GM23338 (cell line): ENCODE results near the gene OMP. TPM values are rescaled to one million over a fixed set of nuclear protein-coding genes. Genes with fewer than 3 reads are reported as not detected.

Experiments
- ATAC-seq: fragments of 200-7000 bp; cut with Tn5 transposase; 3 replicates; pipeline ENCODE4 v1.9.1; 2020
- DNase-seq: peaks from one replicate; pipeline ENCODE4 v3.0.0-alpha.2; 2015; ENCODE audit warnings: low spot score
- H2AFZ ChIP-seq: fragments of 200-600 bp; sonication (generic); 2 replicates; pipeline ENCODE4 v1.8.0; 2016; ENCODE audit warnings: antibody characterized with exemption, mild to moderate bottlenecking, moderate library complexity
- H3F3A ChIP-seq: fragments of 200-600 bp; sonication (generic); replicated peaks from 2 replicates; pipeline ENCODE4 v1.8.0; 2017; ENCODE audit warnings: antibody characterized with exemption, mixed run types, low read depth
- H3K27ac ChIP-seq: fragments of 200-600 bp; sonication (generic); 2 replicates; pipeline ENCODE4 v1.6.1; 2016; ENCODE audit warnings: low read depth
- H3K27me3 ChIP-seq: fragments of 200-600 bp; sonication (generic); 2 replicates; pipeline ENCODE4 v1.8.0; 2016; ENCODE audit warnings: mild to moderate bottlenecking, mixed run types, moderate library complexity; ENCODE audit not compliant: insufficient read depth
- H3K36me3 ChIP-seq: fragments of 200-600 bp; sonication (generic); 2 replicates; pipeline ENCODE4 v1.8.0; 2016; ENCODE audit warnings: mild to moderate bottlenecking; ENCODE audit not compliant: insufficient read depth
- H3K4me1 ChIP-seq: fragments of 200-600 bp; sonication (generic); 2 replicates; pipeline ENCODE4 v1.8.0; 2016; ENCODE audit warnings: mild to moderate bottlenecking, moderate library complexity; ENCODE audit not compliant: insufficient read depth
- H3K4me2 ChIP-seq: fragments of 200-600 bp; sonication (generic); 2 replicates; pipeline ENCODE4 v1.7.1; 2017; ENCODE audit warnings: mixed run types
- H3K4me3 ChIP-seq: fragments of 200-600 bp; sonication (generic); 2 replicates; pipeline ENCODE4 v1.6.1; 2016; ENCODE audit warnings: mixed run types
- H3K79me2 ChIP-seq: fragments of 200-600 bp; sonication (generic); replicated peaks from 2 replicates; pipeline ENCODE4 v1.8.0; 2017; ENCODE audit warnings: mild to moderate bottlenecking; ENCODE audit not compliant: insufficient read depth
- H3K9me2 ChIP-seq: fragments of 200-600 bp; sonication (generic); 2 replicates; pipeline ENCODE4 v1.8.0; 2017; ENCODE audit not compliant: insufficient read depth
- H4K20me1 ChIP-seq: fragments of 200-600 bp; sonication (generic); replicated peaks from 2 replicates; pipeline ENCODE4 v1.8.0; 2017; ENCODE audit warnings: mild to moderate bottlenecking; ENCODE audit not compliant: insufficient read depth
- H3K27ac Mint-ChIP-seq: 2 replicates; pipeline ENCODE4 v1.8.0; 2020; ENCODE audit warnings: inconsistent platforms, mild to moderate bottlenecking, moderate library complexity, mixed read lengths
- H3K27me3 Mint-ChIP-seq: 3 replicates; pipeline ENCODE4 v1.8.0; 2022; ENCODE audit warnings: low read depth, mild to moderate bottlenecking, moderate library complexity, mixed read lengths, inconsistent platforms; ENCODE audit not compliant: insufficient read depth, poor library complexity
- H3K36me3 Mint-ChIP-seq: 3 replicates; pipeline ENCODE4 v1.8.0; 2021; ENCODE audit warnings: low read depth, mild to moderate bottlenecking, inconsistent platforms, moderate library complexity, mixed read lengths
- H3K4me1 Mint-ChIP-seq: 3 replicates; pipeline ENCODE4 v1.8.0; 2020; ENCODE audit warnings: mild to moderate bottlenecking, inconsistent platforms, mixed read lengths
- H3K4me3 Mint-ChIP-seq: 3 replicates; pipeline ENCODE4 v1.8.0; 2021; ENCODE audit warnings: moderate library complexity, mild to moderate bottlenecking, inconsistent platforms, mixed read lengths
- H3K9me3 Mint-ChIP-seq: 3 replicates; pipeline ENCODE4 v1.8.0; 2020; ENCODE audit warnings: moderate library complexity, mild to moderate bottlenecking, inconsistent platforms, mixed read lengths
- CREB1 ChIP-seq: fragments of 250-450 bp; sonication (Bioruptor Pico); IDR thresholded peaks from 2 replicates; pipeline ENCODE4 v1.5.0; 2020; ENCODE audit warnings: low read depth, mild to moderate bottlenecking, moderate library complexity
- EZH2 ChIP-seq: fragments of 200-600 bp; sonication (generic); IDR thresholded peaks from one replicate; pipeline ENCODE4 v1.8.0; 2017; ENCODE audit warnings: antibody characterized with exemption, mild to moderate bottlenecking, low read depth; ENCODE audit not compliant: unreplicated experiment
- EZH2phosphoT487 ChIP-seq: fragments of 200-600 bp; sonication (generic); IDR thresholded peaks from one replicate; pipeline ENCODE4 v1.8.1; 2018; ENCODE audit warnings: antibody characterized with exemption; ENCODE audit not compliant: unreplicated experiment
- JUNB ChIP-seq: IDR thresholded peaks from one replicate; pipeline ENCODE4 v1.6.1; 2016; ENCODE audit warnings: antibody characterized with exemption; ENCODE audit not compliant: unreplicated experiment
- NANOG ChIP-seq: IDR thresholded peaks from 2 replicates; pipeline ENCODE4 v1.6.1; 2016; ENCODE audit warnings: antibody characterized with exemption, borderline replicate concordance
- POLR2AphosphoS5 ChIP-seq: IDR thresholded peaks from 2 replicates; pipeline ENCODE4 v1.6.1; 2016; ENCODE audit warnings: antibody characterized with exemption, low read depth
- STAT1 ChIP-seq: IDR thresholded peaks from one replicate; pipeline ENCODE4 v1.6.1; 2016; ENCODE audit warnings: antibody characterized with exemption; ENCODE audit not compliant: unreplicated experiment
- ZNF114 ChIP-seq: fragments of 250-450 bp; sonication (Bioruptor Pico); IDR thresholded peaks from 2 replicates; pipeline ENCODE4 v1.5.0; 2020; ENCODE audit warnings: mild to moderate bottlenecking, moderate library complexity
- ZNF331 ChIP-seq: fragments of 250-450 bp; sonication (Bioruptor Pico); IDR thresholded peaks from 2 replicates; pipeline ENCODE4 v1.5.0; 2020; ENCODE audit warnings: low read depth, mild to moderate bottlenecking, moderate library complexity
- ZNF462 ChIP-seq: fragments of 250-450 bp; sonication (Bioruptor Pico); IDR thresholded peaks from 2 replicates; pipeline ENCODE4 v1.5.0; 2020; ENCODE audit warnings: mild to moderate bottlenecking, moderate library complexity
- polyA plus RNA-seq: library from polyadenylated mRNA; unstranded; fragments of >200 nt; fragmentation: Nextera tagmentation; extraction: Ambion mirVana; gene quantifications from 2 replicates; pipeline ENCODE4 v1.2.1, GENCODE V29; 2016
- total RNA-seq: library from RNA; depleted of rRNA; stranded (reverse); fragments of >200 nt; shearing (Covaris generic); gene quantifications from 2 replicates; pipeline ENCODE4 v1.2.3, GENCODE V29; 2014
- TF ChIP-seq, protein P1 (sequence below): IDR thresholded peaks from 2 replicates; pipeline ENCODE4 v1.6.1; 2016; ENCODE audit warnings: antibody characterized with exemption
- TF ChIP-seq, protein P2 (sequence below), 2 experiments: fragments of 200-600 bp in 1 of 2; sonication (generic) in 1 of 2; conservative IDR thresholded peaks; 2 replicates each; pipeline versions ENCODE4 v1.5.1 to v1.6.1; 2016 to 2017; ENCODE audit warnings: antibody characterized with exemption in 2 of 2, low read depth in 2 of 2, mild to moderate bottlenecking in 2 of 2, moderate library complexity in 1 of 2
- TF ChIP-seq, protein P3 (sequence below): IDR thresholded peaks from one replicate; pipeline ENCODE4 v1.6.1; 2018; ENCODE audit warnings: antibody characterized with exemption; ENCODE audit not compliant: unreplicated experiment

The OMP gene
- total and polyA plus RNA-seq, 2 experiments from 2014 or later: 1.0 TPM; not detected in 1

- Mint-ChIP-seq H3K4me1 (peaks cover 12% of the 10 kb centered on the region), H3K27me3 (peaks cover 2% of the 10 kb centered on the region), H3K36me3 (no peaks in the 10 kb centered on the region), H3K9me3 (no peaks in the 10 kb centered on the region), H3K27ac (no peak overlapping the region), H3K4me3 (no peak overlapping the region)
- Histone ChIP-seq H3K79me2 (no peaks in the 10 kb centered on the region), H3K9me2 (no peaks in the 10 kb centered on the region), H3K27me3 (no peaks in the 10 kb centered on the region), H3K4me2 (no peak overlapping the region), H2AFZ (no peak overlapping the region), H3K36me3 (no peaks in the 10 kb centered on the region), H4K20me1 (no peaks in the 10 kb centered on the region), H3K27ac (no peak overlapping the region), H3K4me1 (peaks cover 3% of the 10 kb centered on the region; the same call in 1 of the 2 replicates), H3F3A (no peaks in the 10 kb centered on the region), H3K4me3 (no peak overlapping the region)
- TF ChIP-seq ZNF331 (no peak), JUNB (no peak), CREB1 (CRISPR knock-in tag) (no peak), STAT1 (no peak), POLR2AphosphoS5 (no peak), EZH2phosphoT487 (no peak), EZH2 (no peak), ZNF462 (CRISPR knock-in tag) (no peak), NANOG (no peak), ZNF114 (CRISPR knock-in tag) (no peak)
- TF ChIP-seq, protein P1, sequence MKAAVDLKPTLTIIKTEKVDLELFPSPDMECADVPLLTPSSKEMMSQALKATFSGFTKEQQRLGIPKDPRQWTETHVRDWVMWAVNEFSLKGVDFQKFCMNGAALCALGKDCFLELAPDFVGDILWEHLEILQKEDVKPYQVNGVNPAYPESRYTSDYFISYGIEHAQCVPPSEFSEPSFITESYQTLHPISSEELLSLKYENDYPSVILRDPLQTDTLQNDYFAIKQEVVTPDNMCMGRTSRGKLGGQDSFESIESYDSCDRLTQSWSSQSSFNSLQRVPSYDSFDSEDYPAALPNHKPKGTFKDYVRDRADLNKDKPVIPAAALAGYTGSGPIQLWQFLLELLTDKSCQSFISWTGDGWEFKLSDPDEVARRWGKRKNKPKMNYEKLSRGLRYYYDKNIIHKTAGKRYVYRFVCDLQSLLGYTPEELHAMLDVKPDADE: no peak
- TF ChIP-seq, protein P2, sequence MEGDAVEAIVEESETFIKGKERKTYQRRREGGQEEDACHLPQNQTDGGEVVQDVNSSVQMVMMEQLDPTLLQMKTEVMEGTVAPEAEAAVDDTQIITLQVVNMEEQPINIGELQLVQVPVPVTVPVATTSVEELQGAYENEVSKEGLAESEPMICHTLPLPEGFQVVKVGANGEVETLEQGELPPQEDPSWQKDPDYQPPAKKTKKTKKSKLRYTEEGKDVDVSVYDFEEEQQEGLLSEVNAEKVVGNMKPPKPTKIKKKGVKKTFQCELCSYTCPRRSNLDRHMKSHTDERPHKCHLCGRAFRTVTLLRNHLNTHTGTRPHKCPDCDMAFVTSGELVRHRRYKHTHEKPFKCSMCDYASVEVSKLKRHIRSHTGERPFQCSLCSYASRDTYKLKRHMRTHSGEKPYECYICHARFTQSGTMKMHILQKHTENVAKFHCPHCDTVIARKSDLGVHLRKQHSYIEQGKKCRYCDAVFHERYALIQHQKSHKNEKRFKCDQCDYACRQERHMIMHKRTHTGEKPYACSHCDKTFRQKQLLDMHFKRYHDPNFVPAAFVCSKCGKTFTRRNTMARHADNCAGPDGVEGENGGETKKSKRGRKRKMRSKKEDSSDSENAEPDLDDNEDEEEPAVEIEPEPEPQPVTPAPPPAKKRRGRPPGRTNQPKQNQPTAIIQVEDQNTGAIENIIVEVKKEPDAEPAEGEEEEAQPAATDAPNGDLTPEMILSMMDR (conservative IDR thresholded peaks at IDR 0.05; ENCODE audit: low read depth in 2 of 2): no peak
- TF ChIP-seq, protein P3, sequence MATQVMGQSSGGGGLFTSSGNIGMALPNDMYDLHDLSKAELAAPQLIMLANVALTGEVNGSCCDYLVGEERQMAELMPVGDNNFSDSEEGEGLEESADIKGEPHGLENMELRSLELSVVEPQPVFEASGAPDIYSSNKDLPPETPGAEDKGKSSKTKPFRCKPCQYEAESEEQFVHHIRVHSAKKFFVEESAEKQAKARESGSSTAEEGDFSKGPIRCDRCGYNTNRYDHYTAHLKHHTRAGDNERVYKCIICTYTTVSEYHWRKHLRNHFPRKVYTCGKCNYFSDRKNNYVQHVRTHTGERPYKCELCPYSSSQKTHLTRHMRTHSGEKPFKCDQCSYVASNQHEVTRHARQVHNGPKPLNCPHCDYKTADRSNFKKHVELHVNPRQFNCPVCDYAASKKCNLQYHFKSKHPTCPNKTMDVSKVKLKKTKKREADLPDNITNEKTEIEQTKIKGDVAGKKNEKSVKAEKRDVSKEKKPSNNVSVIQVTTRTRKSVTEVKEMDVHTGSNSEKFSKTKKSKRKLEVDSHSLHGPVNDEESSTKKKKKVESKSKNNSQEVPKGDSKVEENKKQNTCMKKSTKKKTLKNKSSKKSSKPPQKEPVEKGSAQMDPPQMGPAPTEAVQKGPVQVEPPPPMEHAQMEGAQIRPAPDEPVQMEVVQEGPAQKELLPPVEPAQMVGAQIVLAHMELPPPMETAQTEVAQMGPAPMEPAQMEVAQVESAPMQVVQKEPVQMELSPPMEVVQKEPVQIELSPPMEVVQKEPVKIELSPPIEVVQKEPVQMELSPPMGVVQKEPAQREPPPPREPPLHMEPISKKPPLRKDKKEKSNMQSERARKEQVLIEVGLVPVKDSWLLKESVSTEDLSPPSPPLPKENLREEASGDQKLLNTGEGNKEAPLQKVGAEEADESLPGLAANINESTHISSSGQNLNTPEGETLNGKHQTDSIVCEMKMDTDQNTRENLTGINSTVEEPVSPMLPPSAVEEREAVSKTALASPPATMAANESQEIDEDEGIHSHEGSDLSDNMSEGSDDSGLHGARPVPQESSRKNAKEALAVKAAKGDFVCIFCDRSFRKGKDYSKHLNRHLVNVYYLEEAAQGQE: no peak
- ATAC-seq (no peak), DNase-seq (no peak)
Measured at GRCh38 chr11:77136784-77137420, 34.3 kb downstream of the OMP start.
